Measurements from ENCODE around the gene ADAMTS12. TPM values are rescaled to one million over a fixed set of nuclear protein-coding genes. Genes with fewer than 3 reads are reported as not detected.

Gene ADAMTS12
- total RNA-seq, 2 experiments from 2014 or later = not detected

- Histone ChIP-seq H3K4me2 (ENCODE audit: low read length) (no peak overlapping the region), H3K36me3 (ENCODE audit: insufficient read depth, low read length) (peaks cover 61% of the 10 kb centered on the region), H3K79me2 (ENCODE audit: insufficient read depth, low read depth, low read length) (no peaks in the 10 kb centered on the region), H3K27ac (ENCODE audit: low read depth, low read length, poor library complexity, severe bottlenecking) (no peak overlapping the region), H3K9me2 (ENCODE audit: insufficient read depth, low read length) (no peaks in the 10 kb centered on the region), H4K20me1 (ENCODE audit: insufficient read depth, low read length) (no peaks in the 10 kb centered on the region), H3K4me1 (ENCODE audit: insufficient read depth, low read length, poor library complexity, severe bottlenecking) (no peaks in the 10 kb centered on the region), H3K4me3 (ENCODE audit: low read depth, low read length, poor library complexity, severe bottlenecking) (no peak overlapping the region), H2AFZ (ENCODE audit: low read length) (no peak overlapping the region), H3K9me3 (ENCODE audit: low read length) (no peaks in the 10 kb centered on the region)
- intact Hi-C loops (cut with micrococcal nuclease; ENCODE audit: unreplicated experiment) = no loop called here
- no TSS peak for BruUV-seq (replicated peaks)
- CTCF ChIA-PET (ENCODE audit: unreplicated experiment) = no interaction called here
- no peak for DNase-seq (ENCODE audit: low spot score)
- POLR2A ChIA-PET = no interaction called here
- TF ChIP-seq EZH2phosphoT487 (IDR thresholded peaks at IDR 0.05; ENCODE audit: borderline replicate concordance, low read depth, low read length) = no peak
- TF ChIP-seq, protein P1, sequence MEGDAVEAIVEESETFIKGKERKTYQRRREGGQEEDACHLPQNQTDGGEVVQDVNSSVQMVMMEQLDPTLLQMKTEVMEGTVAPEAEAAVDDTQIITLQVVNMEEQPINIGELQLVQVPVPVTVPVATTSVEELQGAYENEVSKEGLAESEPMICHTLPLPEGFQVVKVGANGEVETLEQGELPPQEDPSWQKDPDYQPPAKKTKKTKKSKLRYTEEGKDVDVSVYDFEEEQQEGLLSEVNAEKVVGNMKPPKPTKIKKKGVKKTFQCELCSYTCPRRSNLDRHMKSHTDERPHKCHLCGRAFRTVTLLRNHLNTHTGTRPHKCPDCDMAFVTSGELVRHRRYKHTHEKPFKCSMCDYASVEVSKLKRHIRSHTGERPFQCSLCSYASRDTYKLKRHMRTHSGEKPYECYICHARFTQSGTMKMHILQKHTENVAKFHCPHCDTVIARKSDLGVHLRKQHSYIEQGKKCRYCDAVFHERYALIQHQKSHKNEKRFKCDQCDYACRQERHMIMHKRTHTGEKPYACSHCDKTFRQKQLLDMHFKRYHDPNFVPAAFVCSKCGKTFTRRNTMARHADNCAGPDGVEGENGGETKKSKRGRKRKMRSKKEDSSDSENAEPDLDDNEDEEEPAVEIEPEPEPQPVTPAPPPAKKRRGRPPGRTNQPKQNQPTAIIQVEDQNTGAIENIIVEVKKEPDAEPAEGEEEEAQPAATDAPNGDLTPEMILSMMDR (conservative IDR thresholded peaks at IDR 0.05; ENCODE audit: low read length) = no peak
Measured at GRCh38 chr5:33474931-33475499, 416.8 kb downstream of the ADAMTS12 start.

- Histone ChIP-seq H3K4me3 (ENCODE audit: low read depth, low read length, poor library complexity, severe bottlenecking) (no peak overlapping the region), H3K4me2 (ENCODE audit: low read length) (no peak overlapping the region), H3K27ac (ENCODE audit: low read depth, low read length, poor library complexity, severe bottlenecking) (no peak overlapping the region), H3K9me3 (ENCODE audit: low read length) (no peaks in the 10 kb centered on the region), H3K36me3 (ENCODE audit: insufficient read depth, low read length) (peaks cover 71% of the 10 kb centered on the region), H4K20me1 (ENCODE audit: insufficient read depth, low read length) (no peaks in the 10 kb centered on the region), H3K4me1 (ENCODE audit: insufficient read depth, low read length, poor library complexity, severe bottlenecking) (no peaks in the 10 kb centered on the region), H3K79me2 (ENCODE audit: insufficient read depth, low read depth, low read length) (no peaks in the 10 kb centered on the region), H2AFZ (ENCODE audit: low read length) (no peak overlapping the region), H3K9me2 (ENCODE audit: insufficient read depth, low read length) (no peaks in the 10 kb centered on the region)
- intact Hi-C loops (cut with micrococcal nuclease; ENCODE audit: unreplicated experiment) = no loop called here
- no peak for TF ChIP-seq EZH2phosphoT487 (IDR thresholded peaks at IDR 0.05; ENCODE audit: borderline replicate concordance, low read depth, low read length)
- TF ChIP-seq, protein P1 (conservative IDR thresholded peaks at IDR 0.05; ENCODE audit: low read length) = no peak
- ChIA-PET CTCF (ENCODE audit: unreplicated experiment) (no interaction called here), POLR2A (no interaction called here)
- no TSS peak for BruUV-seq (replicated peaks)
- no peak for DNase-seq (ENCODE audit: low spot score)
Measured at GRCh38 chr5:33474004-33474403, 417.8 kb downstream of the ADAMTS12 start.

Small RNAs within 50 kb of the gene (small RNA-seq; reads per million reads assigned to genes)
- not detected for gene RNU6-923P

Other genes with a start within 250 kb of the ADAMTS12 start
- gene RXFP3, start 44.4 kb upstream of the ADAMTS12 start, total RNA-seq (2014; rRNA removed; shearing (Covaris generic)) = not detected in 2 replicates
- not detected in 2 replicates for gene RXFP3, start 44.4 kb upstream of the ADAMTS12 start, total RNA-seq (2022)
- gene SLC45A2, start 92.7 kb upstream of the ADAMTS12 start, total RNA-seq (2014; rRNA removed; shearing (Covaris generic)) = not detected in 2 replicates
- gene SLC45A2, start 92.7 kb upstream of the ADAMTS12 start, total RNA-seq (2022) = not detected in 2 replicates
- 4.1 and 4.5 TPM in 2 replicates for gene AMACR, start 116.1 kb upstream of the ADAMTS12 start, total RNA-seq (2014; rRNA removed; shearing (Covaris generic))
- 4.3 and 5.0 TPM in 2 replicates for gene AMACR, start 116.1 kb upstream of the ADAMTS12 start, total RNA-seq (2022)
- gene C1QTNF3, start 151.2 kb upstream of the ADAMTS12 start, total RNA-seq (2014; rRNA removed; shearing (Covaris generic)) = 7.2 and 7.5 TPM in 2 replicates
- gene C1QTNF3, start 151.2 kb upstream of the ADAMTS12 start, total RNA-seq (2022) = 3.6 and 4.2 TPM in 2 replicates

Data from OCI-LY7 (cell line).